WTC11 (cell line): ENCODE measurements around the gene SMIM28. TPM values are rescaled to one million over a fixed set of nuclear protein-coding genes. Genes with fewer than 3 reads are reported as not detected.

ENCODE experiments used
- ATAC-seq: fragments of 200-7000 bp; cut with Tn5 transposase; 2 replicates; pipeline ENCODE4 v1.10.0; 2021; ENCODE audit warnings: mild to moderate bottlenecking, moderate library complexity
- CTCF ChIA-PET: fragments of 300-600 bp; sonication (Branson Sonifier 250); formaldehyde crosslinking; loops from one replicate; lab custom pipeline; 2021; ENCODE audit warnings: antibody characterized with exemption; lab: Charles Lee
- POLR2A ChIA-PET: fragments of 350-600 bp; sonication (Branson Sonifier 250); formaldehyde crosslinking; loops from one replicate; lab custom pipeline; 2021; ENCODE audit warnings: antibody characterized with exemption; lab: Charles Lee
- DNase-seq: peaks from one replicate; pipeline ENCODE4 v3.0.0; 2021; ENCODE audit warnings: low spot score
- H3K27ac Mint-ChIP-seq: 2 replicates; pipeline ENCODE4 v1.8.0; 2021; ENCODE audit warnings: mixed read lengths
- H3K27me3 Mint-ChIP-seq: 2 replicates; pipeline ENCODE4 v1.8.0; 2021; ENCODE audit warnings: low read depth, mild to moderate bottlenecking, moderate library complexity, mixed read lengths
- H3K36me3 Mint-ChIP-seq: 2 replicates; pipeline ENCODE4 v1.8.0; 2021; ENCODE audit warnings: mixed read lengths
- H3K4me1 Mint-ChIP-seq: 2 replicates; pipeline ENCODE4 v1.8.0; 2022; ENCODE audit warnings: mixed read lengths
- H3K4me3 Mint-ChIP-seq: 2 replicates; pipeline ENCODE4 v1.8.0; 2021; ENCODE audit warnings: mild to moderate bottlenecking, moderate library complexity, mixed read lengths
- H3K9me3 Mint-ChIP-seq: 2 replicates; pipeline ENCODE4 v1.8.0; 2021; ENCODE audit warnings: mixed read lengths
- AR ChIP-seq: fragments of 250-450 bp; sonication (Bioruptor Pico); IDR thresholded peaks from 2 replicates; pipeline ENCODE4 v1.9.0; 2021; ENCODE audit warnings: mild to moderate bottlenecking
- ATF2 ChIP-seq: sonication (generic); formaldehyde crosslinking; IDR thresholded peaks from 2 replicates; pipeline ENCODE4 v1.8.1; 2022; ENCODE audit warnings: low read depth, missing genetic modification reagents, borderline replicate concordance
- CREM ChIP-seq: sonication (generic); formaldehyde crosslinking; IDR thresholded peaks from 2 replicates; pipeline ENCODE4 v1.8.1; 2022; ENCODE audit warnings: mild to moderate bottlenecking, missing genetic modification reagents, moderate library complexity
- CTCF ChIP-seq: fragments of 200-600 bp; IDR thresholded peaks from 2 replicates; pipeline ENCODE4 v1.8.0; 2022; ENCODE audit warnings: antibody characterized with exemption
- GRHL2 ChIP-seq: fragments of 250-450 bp; sonication (Bioruptor Pico); IDR thresholded peaks from 2 replicates; pipeline ENCODE4 v1.8.0; 2022; ENCODE audit warnings: mild to moderate bottlenecking, moderate library complexity; ENCODE audit not compliant: insufficient replicate concordance, severe bottlenecking
- IRF2 ChIP-seq: sonication (generic); formaldehyde crosslinking; IDR thresholded peaks from 2 replicates; pipeline ENCODE4 v1.8.0; 2022; ENCODE audit warnings: low read depth, missing genetic modification reagents, borderline replicate concordance
- PRDM15 ChIP-seq: sonication (generic); formaldehyde crosslinking; IDR thresholded peaks from 2 replicates; pipeline ENCODE4 v1.8.0; 2022; ENCODE audit warnings: missing genetic modification reagents
- PREB ChIP-seq: sonication (generic); formaldehyde crosslinking; IDR thresholded peaks from 2 replicates; pipeline ENCODE4 v1.8.1; 2022; ENCODE audit warnings: mild to moderate bottlenecking, missing genetic modification reagents, moderate library complexity, borderline replicate concordance
- SMAD3 ChIP-seq: sonication (generic); formaldehyde crosslinking; IDR thresholded peaks from 2 replicates; pipeline ENCODE4 v1.8.0; 2022; ENCODE audit warnings: missing genetic modification reagents, mild to moderate bottlenecking, borderline replicate concordance
- SOX15 ChIP-seq: fragments of 250-450 bp; sonication (Bioruptor Pico); IDR thresholded peaks from 2 replicates; pipeline ENCODE4 v1.9.0; 2021; ENCODE audit warnings: mild to moderate bottlenecking
- TP53 ChIP-seq: sonication (generic); formaldehyde crosslinking; IDR thresholded peaks from 2 replicates; pipeline ENCODE4 v1.8.1; 2023; ENCODE audit warnings: mild to moderate bottlenecking, missing genetic modification reagents
- USF1 ChIP-seq: sonication (generic); formaldehyde crosslinking; IDR thresholded peaks from 2 replicates; pipeline ENCODE4 v1.8.0; 2022; ENCODE audit warnings: mild to moderate bottlenecking, missing genetic modification reagents
- ZBTB43 ChIP-seq: sonication (generic); formaldehyde crosslinking; IDR thresholded peaks from 2 replicates; pipeline ENCODE4 v1.8.1; 2023; ENCODE audit warnings: mild to moderate bottlenecking, missing genetic modification reagents
- ZMAT4 ChIP-seq: fragments of 250-450 bp; sonication (Bioruptor Pico); IDR thresholded peaks from 2 replicates; pipeline ENCODE4 v1.9.0; 2021; ENCODE audit warnings: mild to moderate bottlenecking
- ZNF138 ChIP-seq: sonication (generic); formaldehyde crosslinking; conservative IDR thresholded peaks from 2 replicates; pipeline ENCODE4 v1.8.1; 2022; ENCODE audit warnings: mild to moderate bottlenecking, moderate library complexity, missing genetic modification reagents
- ZNF232 ChIP-seq: sonication (generic); formaldehyde crosslinking; IDR thresholded peaks from 2 replicates; pipeline ENCODE4 v1.8.0; 2022; ENCODE audit warnings: mild to moderate bottlenecking, missing genetic modification reagents
- ZNF425 ChIP-seq: fragments of 250-450 bp; sonication (Bioruptor Pico); conservative IDR thresholded peaks from 2 replicates; pipeline ENCODE4 v1.9.0; 2021; ENCODE audit warnings: mild to moderate bottlenecking
- ZNF671 ChIP-seq: fragments of 250-450 bp; sonication (Bioruptor Pico); IDR thresholded peaks from 2 replicates; pipeline ENCODE4 v1.8.0; 2021; ENCODE audit warnings: mild to moderate bottlenecking
- total RNA-seq: library from RNA; stranded (reverse); gene quantifications from 3 replicates; pipeline ENCODE4 v1.2.3, GENCODE V29; 2021

SMIM28 gene
- total RNA-seq, 1 experiment from 2014 or later: not detected

- peaks cover 6% of the 10 kb centered on the region for H3K27me3 Mint-ChIP-seq
- H3K9me3 Mint-ChIP-seq: no peaks in the 10 kb centered on the region
- H3K4me3 Mint-ChIP-seq: peak within 1 kb of the TSS; percentile 85
- ATAC-seq (peak; percentile 93), DNase-seq (peak; percentile 98)
- ChIA-PET CTCF (interaction anchor here (0.9 to 3.8 kb wide), 24 partner anchors 12 to 370 kb away, joined by 3 to 33 read pairs (median 4); partner anchors contain the start of gene CCDC28A), POLR2A (interaction anchor here (0.5 to 1.5 kb wide), 5 partner anchors 74 to 435 kb away, joined by 3 to 4 read pairs (median 3); partner anchors contain the start of genes ARFGEF3 and PERP)
- peaks cover 22% of the 10 kb centered on the region for H3K36me3 Mint-ChIP-seq
- peaks cover 17% of the 10 kb centered on the region for H3K4me1 Mint-ChIP-seq
- peak within 1 kb of the TSS; percentile 32; the same call in 1 of the 2 replicates for H3K27ac Mint-ChIP-seq
- peak; percentile 79 for TF ChIP-seq CREM (CRISPR knock-in tag)
- 0 out of 2 replicates have a peak, but pooled peaks have one; percentile 14 for TF ChIP-seq ZNF138 (CRISPR knock-in tag)
- peak; percentile 33; the same call in 1 of the 2 replicates for TF ChIP-seq TP53 (CRISPR knock-in tag)
- peak; percentile 60 for TF ChIP-seq CTCF
- TF ChIP-seq ZBTB43 (CRISPR knock-in tag): 0 out of 2 replicates have a peak, but pooled peaks have one; percentile 37
- no peak for TF ChIP-seq GRHL2 (CRISPR knock-in tag)
- TF ChIP-seq SMAD3: no peak
- TF ChIP-seq PREB (CRISPR knock-in tag): no peak
- TF ChIP-seq ZMAT4 (CRISPR knock-in tag): no peak
- TF ChIP-seq USF1: no peak
- TF ChIP-seq AR (CRISPR knock-in tag): no peak
- no peak for TF ChIP-seq IRF2 (CRISPR knock-in tag)
- TF ChIP-seq ZNF232 (CRISPR knock-in tag): no peak
- no peak for TF ChIP-seq ZNF671 (CRISPR knock-in tag)
- TF ChIP-seq ATF2 (CRISPR knock-in tag): no peak
- no peak for TF ChIP-seq SOX15
- no peak for TF ChIP-seq ZNF425
- no peak for TF ChIP-seq PRDM15 (CRISPR knock-in tag)
Observed at GRCh38 chr6:138403801-138404665, 26.3 kb downstream of the SMIM28 start, which contains the start of gene HEBP2. Gene HEBP2 (plus strand): TSS chr6:138404223. CDS start chr6:138404496, 273 bp downstream.
